AG09309 (cell line): ENCODE data around the gene IL2RA.
A peak's percentile ranks its signal among the peaks of the same experiment; 100 is the strongest.

Experiments
- DNase-seq: peaks from one replicate; pipeline ENCODE4 v3.0.0-alpha.2; 2010; ENCODE audit warnings: low read depth
- H3K4me3 ChIP-seq: 2 replicates; pipeline ENCODE4 v1.5.1; 2011; ENCODE audit warnings: mild to moderate bottlenecking, low read depth, low read length, moderate library complexity; ENCODE audit not compliant: control insufficient read depth
- CTCF ChIP-seq: IDR thresholded peaks from 2 replicates; pipeline ENCODE4 v1.5.1; 2011; ENCODE audit warnings: mild to moderate bottlenecking, low read depth, low read length, inconsistent platforms; ENCODE audit not compliant: insufficient read depth, control insufficient read depth; ENCODE audit errors: missing control alignments

Gene IL2RA

GRCh38 chr10:5977471-5978229 is 84.5 kb downstream of the IL2RA start, which contains the start of gene IL15RA:
Gene IL15RA (minus strand): TSS chr10:5977543. CDS start chr10:5977492, 51 bp downstream.
- no peak for DNase-seq

GRCh38 chr10:5976512-5977470 is 85.4 kb downstream of the IL2RA start:
- peak overlapping the region; percentile 78 for H3K4me3 ChIP-seq
- no peak for TF ChIP-seq CTCF
- no peak for DNase-seq

More at GRCh38 chr10:5977471-5978229, 84.5 kb downstream of the IL2RA start, which contains the start of gene IL15RA:
- peak within 1 kb of the TSS; percentile 78 for H3K4me3 ChIP-seq
- no peak for TF ChIP-seq CTCF

GRCh38 chr10:5975641-5976473 is 86.3 kb downstream of the IL2RA start:
- H3K4me3 ChIP-seq = peak overlapping the region; percentile 78
- no peak for DNase-seq
- no peak for TF ChIP-seq CTCF

GRCh38 chr10:5973069-5973468 is 89.1 kb downstream of the IL2RA start:
- TF ChIP-seq CTCF = no peak
- H3K4me3 ChIP-seq = no peak overlapping the region
- no peak for DNase-seq

GRCh38 chr10:5971886-5972285 is 90.3 kb downstream of the IL2RA start:
- H3K4me3 ChIP-seq = no peak overlapping the region
- no peak for DNase-seq
- no peak for TF ChIP-seq CTCF
